HL-60 (cell line): ENCODE results near the gene KLHL22.
"Not testable (repeated sequence)": the region's sequence is repeated elsewhere in the genome, so short reads cannot be mapped to it uniquely, and the experiment has no call there.

Experiments used
- CTCF ChIP-seq: IDR thresholded peaks from one replicate; pipeline ENCODE4 v1.5.1; 2011; ENCODE audit warnings: low read length, control low read depth, inconsistent platforms; ENCODE audit not compliant: insufficient read depth
- GABPA ChIP-seq: IDR thresholded peaks from 2 replicates; pipeline ENCODE4 v1.6.1; 2012; ENCODE audit warnings: low read depth
- POLR2AphosphoS5 ChIP-seq: IDR thresholded peaks from 2 replicates; pipeline ENCODE4 v1.6.1; 2012; ENCODE audit warnings: low read depth
- REST ChIP-seq: IDR thresholded peaks from 2 replicates; pipeline ENCODE4 v1.6.1; 2012; ENCODE audit warnings: low read depth; ENCODE audit not compliant: insufficient replicate concordance
- SPI1 ChIP-seq: IDR thresholded peaks from 2 replicates; pipeline ENCODE4 v1.6.1; 2012; ENCODE audit warnings: low read depth, mild to moderate bottlenecking, borderline replicate concordance

GRCh38 chr22:20392365-20392881 lies 103.2 kb downstream of the KLHL22 start:
- not testable (repeated sequence) for TF ChIP-seq CTCF, POLR2AphosphoS5, REST, GABPA, SPI1
